SK-N-SH (cell line): ENCODE measurements around the gene MUC5AC. TPM values are rescaled to one million over a fixed set of nuclear protein-coding genes. Genes with fewer than 3 reads are reported as not detected.
"Not testable (repeated sequence)": the region's sequence is repeated elsewhere in the genome, so short reads cannot be mapped to it uniquely, and the experiment has no call there.

Source experiments
- CTCF ChIA-PET: fragments of 300-600, 350-600 bp; formaldehyde crosslinking; extraction: SDS; loops from one replicate; lab custom pipeline; 2021; lab: Yijun Ruan, JAX
- POLR2A ChIA-PET: fragments of 350-600 bp; sonication (Branson Sonifier 250); formaldehyde crosslinking; extraction: SDS; loops from one replicate; lab custom pipeline; 2020; ENCODE audit warnings: antibody characterized with exemption, inconsistent platforms; lab: Yijun Ruan, JAX
- DNase-seq: peaks from one replicate; pipeline ENCODE4 v3.0.0; 2012
- H2AFZ ChIP-seq: fragments of 200-600 bp; sonication (generic); 2 replicates; pipeline ENCODE4 v1.8.1; 2016; ENCODE audit warnings: antibody characterized with exemption, mild to moderate bottlenecking, low read depth
- H3F3A ChIP-seq: fragments of 200-600 bp; sonication (generic); replicated peaks from 2 replicates; pipeline ENCODE3; 2016; ENCODE audit warnings: antibody characterized with exemption, mild to moderate bottlenecking; ENCODE audit not compliant: insufficient read depth
- H3K27ac ChIP-seq, 2 experiments: fragments of 200-500 bp in 1 of 2; fragments of 200-600 bp in 1 of 2; sonication (Bioruptor generic) in 1 of 2; sonication (generic), shearing (Covaris generic) in 1 of 2; 2 replicates each; pipeline versions ENCODE4 v1.5.1 to v1.6.1; 2014 to 2016; ENCODE audit warnings: low read depth in 2 of 2, inconsistent platforms in 1 of 2, low read length in 1 of 2, mild to moderate bottlenecking in 1 of 2, mixed read lengths in 1 of 2
- H3K27me3 ChIP-seq: fragments of 200-600 bp; sonication (generic), shearing (Covaris generic); 2 replicates; pipeline ENCODE4 v1.6.1; 2016; ENCODE audit warnings: mixed run types; ENCODE audit not compliant: insufficient read depth
- H3K36me3 ChIP-seq, 2 experiments: fragments of 200-500 bp in 1 of 2; fragments of 200-600 bp in 1 of 2; sonication (Bioruptor generic) in 1 of 2; sonication (generic) in 1 of 2; replicated peaks in 1 of 2; 2 replicates each; pipeline versions ENCODE3 to v1.5.1; 2014 to 2016; ENCODE audit warnings: low read length in 1 of 2, mild to moderate bottlenecking in 1 of 2; ENCODE audit not compliant: insufficient read depth in 2 of 2, control insufficient read depth in 1 of 2
- H3K4me1 ChIP-seq, 2 experiments: fragments of 200-500 bp in 1 of 2; fragments of 200-600 bp in 1 of 2; sonication (Bioruptor generic) in 1 of 2; sonication (generic), shearing (Covaris generic) in 1 of 2; 2 replicates each; pipeline versions ENCODE4 v1.5.1 to v1.6.1; 2014 to 2016; ENCODE audit warnings: low read depth in 1 of 2, low read length in 1 of 2, mixed run types in 1 of 2; ENCODE audit not compliant: insufficient read depth in 2 of 2, control insufficient read depth in 1 of 2
- H3K4me2 ChIP-seq: fragments of 200-600 bp; sonication (generic), shearing (Covaris generic); 2 replicates; pipeline ENCODE4 v1.6.1; 2017; ENCODE audit warnings: mixed run types
- H3K4me3 ChIP-seq, 2 experiments: fragments of 200-500 bp in 1 of 2; fragments of 200-600 bp in 1 of 2; sonication (Bioruptor generic) in 1 of 2; sonication (generic), shearing (Covaris generic) in 1 of 2; 2 replicates each; pipeline versions ENCODE4 v1.5.1 to v1.8.1; 2014 to 2016; ENCODE audit warnings: low read depth in 2 of 2, inconsistent platforms in 1 of 2, low read length in 1 of 2, mild to moderate bottlenecking in 1 of 2, mixed read lengths in 1 of 2, moderate library complexity in 1 of 2
- H3K79me2 ChIP-seq: fragments of 200-600 bp; sonication (generic); 2 replicates; pipeline ENCODE4 v1.8.1; 2017; ENCODE audit warnings: mild to moderate bottlenecking; ENCODE audit not compliant: insufficient read depth
- H3K9ac ChIP-seq: fragments of 200-600 bp; sonication (generic); 2 replicates; pipeline ENCODE4 v1.6.1; 2017; ENCODE audit warnings: mixed run types
- H3K9me2 ChIP-seq: fragments of 200-600 bp; sonication (generic); 2 replicates; pipeline ENCODE4 v1.6.1; 2017; ENCODE audit warnings: mixed run types
- H3K9me3 ChIP-seq: fragments of 200-600 bp; sonication (generic); 2 replicates; pipeline ENCODE4 v1.6.1; 2017; ENCODE audit warnings: mixed run types, mild to moderate bottlenecking, moderate library complexity
- H4K20me1 ChIP-seq: fragments of 200-600 bp; sonication (generic); 2 replicates; pipeline ENCODE4 v1.6.1; 2017; ENCODE audit warnings: mild to moderate bottlenecking, mixed run types; ENCODE audit not compliant: insufficient read depth
- CHD2 ChIP-seq: fragments of 150-350 bp; IDR thresholded peaks from 2 replicates; pipeline ENCODE4 v1.6.1; 2018; ENCODE audit warnings: low read length; ENCODE audit not compliant: partially characterized antibody
- CTCF ChIP-seq: fragments of 200-600 bp; sonication (generic); IDR thresholded peaks from 2 replicates; pipeline ENCODE4 v1.6.1; 2017; ENCODE audit warnings: antibody characterized with exemption, mild to moderate bottlenecking, moderate library complexity
- ELF1 ChIP-seq: IDR thresholded peaks from 2 replicates; pipeline ENCODE4 v1.4.0; 2012
- EP300 ChIP-seq, 2 experiments: IDR thresholded peaks; 2 replicates each; pipeline versions ENCODE4 v1.4.0 to v1.6.1; 2012; ENCODE audit warnings: borderline replicate concordance in 1 of 2, low read depth in 1 of 2, low read length in 1 of 2
- EZH2phosphoT487 ChIP-seq: fragments of 200-600 bp; sonication (generic); IDR thresholded peaks from 2 replicates; pipeline ENCODE4 v1.6.1; 2017; ENCODE audit warnings: low read depth, mixed run types, mild to moderate bottlenecking, antibody characterized with exemption, moderate library complexity, borderline replicate concordance
- GATA2 ChIP-seq: sonication (generic); formaldehyde crosslinking; IDR thresholded peaks from 2 replicates; pipeline ENCODE4 v1.5.0; 2020; ENCODE audit warnings: mild to moderate bottlenecking, missing genetic modification reagents
- JUND ChIP-seq: IDR thresholded peaks from 2 replicates; pipeline ENCODE4 v1.4.0; 2012
- MAX ChIP-seq: IDR thresholded peaks from 2 replicates; pipeline ENCODE4 v1.4.0; 2012; ENCODE audit warnings: low read depth
- NFIC ChIP-seq: IDR thresholded peaks from 2 replicates; pipeline ENCODE4 v1.4.0; 2012; ENCODE audit warnings: borderline replicate concordance
- POLR2AphosphoS5 ChIP-seq: IDR thresholded peaks from 2 replicates; pipeline ENCODE4 v1.6.1; 2012; ENCODE audit warnings: low read depth, low read length
- RCOR1 ChIP-seq: fragments of 150-350 bp; IDR thresholded peaks from 2 replicates; pipeline ENCODE4 v1.6.1; 2017; ENCODE audit warnings: antibody characterized with exemption, low read length
- RFX5 ChIP-seq: IDR thresholded peaks from 2 replicates; pipeline ENCODE4 v1.6.1; 2012; ENCODE audit warnings: mild to moderate bottlenecking, improper control_type of control experiment, low read length
- SIN3A ChIP-seq: IDR thresholded peaks from 2 replicates; pipeline ENCODE4 v1.6.1; 2012; ENCODE audit warnings: low read depth, mild to moderate bottlenecking, low read length, moderate library complexity, borderline replicate concordance
- SMC3 ChIP-seq: IDR thresholded peaks from 2 replicates; pipeline ENCODE4 v1.6.1; 2012; ENCODE audit warnings: low read depth, low read length, improper control_type of control experiment
- TAF1 ChIP-seq: IDR thresholded peaks from 2 replicates; pipeline ENCODE4 v1.6.1; 2012; ENCODE audit warnings: low read depth, mild to moderate bottlenecking, low read length, moderate library complexity, borderline replicate concordance
- TCF12 ChIP-seq: IDR thresholded peaks from 2 replicates; pipeline ENCODE4 v1.4.0; 2012
- TEAD4 ChIP-seq: IDR thresholded peaks from 2 replicates; pipeline ENCODE4 v1.4.0; 2012; ENCODE audit warnings: mild to moderate bottlenecking, borderline replicate concordance; ENCODE audit not compliant: insufficient read depth
- USF1 ChIP-seq: IDR thresholded peaks from 2 replicates; pipeline ENCODE4 v1.4.0; 2012; ENCODE audit warnings: low read depth, borderline replicate concordance
- YY1 ChIP-seq: IDR thresholded peaks from 2 replicates; pipeline ENCODE4 v1.4.0; 2012; ENCODE audit warnings: low read depth, mild to moderate bottlenecking
- ZBTB33 ChIP-seq: IDR thresholded peaks from 2 replicates; pipeline ENCODE4 v1.4.0; 2012; ENCODE audit warnings: low read depth, borderline replicate concordance
- WGBS: methylation state at CpG from one replicate; pipeline ENCODE4 v1.1.6; 2017; ENCODE audit warnings: low lambda C conversion rate; 5-methylcytosine and 5-hydroxymethylcytosine counted together
- polyA plus RNA-seq, 3 experiments: library from polyadenylated mRNA; depleted of rRNA; stranded (reverse); fragments of >200 nt; gene quantifications; 2 replicates each; pipeline ENCODE4 v1.2.3, GENCODE V29; 2012

MUC5AC gene
- polyA plus RNA-seq, 1 of the 3 experiments (the other 2 are of a cell fraction), result not detected

- 40% methylated on average over 14 of the region's 22 CpGs for WGBS
- POLR2A ChIA-PET, result not testable (repeated sequence)
Measured at GRCh38 chr11:1191786-1192470, 34.2 kb downstream of the MUC5AC start.

GRCh38 chr11:1192741-1193325 lies 35.1 kb downstream of the MUC5AC start:
- no peak for TF ChIP-seq SMC3
- TF ChIP-seq JUND, result no peak
- no peak for TF ChIP-seq ELF1
- no peak for TF ChIP-seq TEAD4
- no peak for TF ChIP-seq NFIC
- TF ChIP-seq CTCF, result no peak
- no peak for TF ChIP-seq TCF12
- no peak for TF ChIP-seq EZH2phosphoT487
- TF ChIP-seq ZBTB33, result no peak
- TF ChIP-seq EP300 (IDR thresholded peaks at IDR 0.05; ENCODE audit: borderline replicate concordance in 1 of 2, low read depth in 1 of 2, low read length in 1 of 2), result no peak
- TF ChIP-seq RCOR1, result no peak
- TF ChIP-seq MAX, result no peak
- TF ChIP-seq YY1, result no peak
- no peak for TF ChIP-seq RFX5
- TF ChIP-seq USF1, result no peak
- TF ChIP-seq SIN3A, result no peak
- no peak for TF ChIP-seq TAF1
- TF ChIP-seq CHD2, result no peak
- no peak for TF ChIP-seq POLR2AphosphoS5
- TF ChIP-seq GATA2, result no peak
- Histone ChIP-seq H3K79me2 (no peaks in the 10 kb centered on the region), H3K4me3 (no peak overlapping the region), H3K36me3 (no peaks in the 10 kb centered on the region), H3K9me2 (no peaks in the 10 kb centered on the region), H3K9me3 (no peaks in the 10 kb centered on the region), H3K9ac (no peak overlapping the region), H3K4me1 (no peaks in the 10 kb centered on the region), H3K4me2 (no peak overlapping the region), H2AFZ (no peak overlapping the region), H3K27me3 (no peaks in the 10 kb centered on the region), H4K20me1 (no peaks in the 10 kb centered on the region), H3K27ac (no peak overlapping the region), H3F3A (no peaks in the 10 kb centered on the region)
- ChIA-PET POLR2A (no interaction called here), CTCF (no interaction called here)
- peak; percentile 7 for DNase-seq
- 57% methylated on average over 12 of the region's 17 CpGs for WGBS

More at GRCh38 chr11:1191786-1192470, 34.2 kb downstream of the MUC5AC start:
- H3K9me3 ChIP-seq, H3K36me3 ChIP-seq, CTCF ChIA-PET, H2AFZ ChIP-seq, H3K79me2 ChIP-seq, H3K4me1 ChIP-seq, H3K9ac ChIP-seq, H3K4me3 ChIP-seq, H4K20me1 ChIP-seq, H3K27me3 ChIP-seq, H3K4me2 ChIP-seq, H3K9me2 ChIP-seq, H3K27ac ChIP-seq, H3F3A ChIP-seq, DNase-seq: not testable (repeated sequence)
